Mucosa of stomach (tissue), 1 donor: Measurements from ENCODE around the gene AGFG2.
"Not testable (repeated sequence)": the region's sequence is repeated elsewhere in the genome, so short reads cannot be mapped to it uniquely, and the experiment has no call there.

Experiments used
- H3K27me3 ChIP-seq: one replicate; pipeline ENCODE4 v1.7.0; 2013; ENCODE audit warnings: mild to moderate bottlenecking, low read length; ENCODE audit not compliant: control insufficient read depth, insufficient read depth
- H3K36me3 ChIP-seq: one replicate; pipeline ENCODE4 v1.7.0; 2013; ENCODE audit warnings: low read length; ENCODE audit not compliant: control insufficient read depth, insufficient read depth
- H3K4me1 ChIP-seq: one replicate; pipeline ENCODE4 v1.7.0; 2013; ENCODE audit warnings: mild to moderate bottlenecking, low read length; ENCODE audit not compliant: control insufficient read depth, insufficient read depth
- H3K4me3 ChIP-seq: one replicate; pipeline ENCODE4 v1.7.0; 2013; ENCODE audit warnings: low read length
- H3K9ac ChIP-seq: one replicate; pipeline ENCODE4 v1.7.0; 2013; ENCODE audit warnings: mild to moderate bottlenecking, low read length, moderate library complexity
- H3K9me3 ChIP-seq: one replicate; pipeline ENCODE4 v1.7.0; 2013; ENCODE audit warnings: mild to moderate bottlenecking, low read length, moderate library complexity; ENCODE audit not compliant: control insufficient read depth
- donor health status: Pancreatic carcinoma.

The AGFG2 gene

GRCh38 chr7:100538654-100539435 lies at the start of gene AGFG2:
Gene AGFG2, plus strand, starts transcription at chr7:100539203. Its CDS starts 144 bp downstream, at chr7:100539347.
- Histone ChIP-seq H3K9me3 (no peaks in the 10 kb centered on the region), H3K9ac (peak within 1 kb of the TSS; percentile 64), H3K4me1 (peaks cover 12% of the 10 kb centered on the region), H3K36me3 (no peaks in the 10 kb centered on the region), H3K4me3 (peak within 1 kb of the TSS; percentile 41), H3K27me3 (no peaks in the 10 kb centered on the region)

GRCh38 chr7:100489824-100490223 lies 49.2 kb upstream of the AGFG2 start:
- Histone ChIP-seq H3K36me3 (no peaks in the 10 kb centered on the region), H3K27me3 (peaks cover 14% of the 10 kb centered on the region), H3K9ac (no peak overlapping the region), H3K4me1 (peaks cover 9% of the 10 kb centered on the region), H3K9me3 (no peaks in the 10 kb centered on the region), H3K4me3 (no peak overlapping the region)

GRCh38 chr7:100490483-100491191 lies 48.4 kb upstream of the AGFG2 start:
- Histone ChIP-seq H3K4me1 (peaks cover 9% of the 10 kb centered on the region), H3K9ac (no peak overlapping the region), H3K36me3 (no peaks in the 10 kb centered on the region), H3K9me3 (no peaks in the 10 kb centered on the region), H3K4me3 (no peak overlapping the region), H3K27me3 (peaks cover 14% of the 10 kb centered on the region)

GRCh38 chr7:100491192-100491578 lies 47.8 kb upstream of the AGFG2 start:
- peaks cover 14% of the 10 kb centered on the region for H3K27me3 ChIP-seq
- peaks cover 9% of the 10 kb centered on the region for H3K4me1 ChIP-seq
- no peak overlapping the region for H3K4me3 ChIP-seq
- H3K9me3 ChIP-seq: no peaks in the 10 kb centered on the region
- H3K9ac ChIP-seq: no peak overlapping the region
- H3K36me3 ChIP-seq: no peaks in the 10 kb centered on the region

- H3K4me1 ChIP-seq: peaks cover 9% of the 10 kb centered on the region
Measured at GRCh38 chr7:100492738-100493475, 46.1 kb upstream of the AGFG2 start.

GRCh38 chr7:100493476-100494264 lies 45.3 kb upstream of the AGFG2 start:
- Histone ChIP-seq H3K36me3 (no peaks in the 10 kb centered on the region), H3K9me3 (no peaks in the 10 kb centered on the region), H3K4me1 (peaks cover 9% of the 10 kb centered on the region), H3K9ac (peak overlapping the region; percentile 38), H3K4me3 (no peak overlapping the region), H3K27me3 (peaks cover 14% of the 10 kb centered on the region)

More at GRCh38 chr7:100492738-100493475, 46.1 kb upstream of the AGFG2 start:
- Histone ChIP-seq H3K4me3 (no peak overlapping the region), H3K36me3 (no peaks in the 10 kb centered on the region), H3K9ac (peak overlapping the region; percentile 38), H3K27me3 (peaks cover 14% of the 10 kb centered on the region), H3K9me3 (no peaks in the 10 kb centered on the region)

GRCh38 chr7:100496509-100496908 lies 42.5 kb upstream of the AGFG2 start:
- no peaks in the 10 kb centered on the region for H3K9me3 ChIP-seq
- H3K4me1 ChIP-seq: peaks cover 9% of the 10 kb centered on the region
- H3K4me3 ChIP-seq: no peak overlapping the region
- no peaks in the 10 kb centered on the region for H3K36me3 ChIP-seq
- peaks cover 14% of the 10 kb centered on the region for H3K27me3 ChIP-seq
- no peak overlapping the region for H3K9ac ChIP-seq

GRCh38 chr7:100500743-100501142 lies 38.3 kb upstream of the AGFG2 start:
- not testable (repeated sequence) for H3K9me3 ChIP-seq, H3K4me3 ChIP-seq, H3K4me1 ChIP-seq, H3K9ac ChIP-seq, H3K36me3 ChIP-seq, H3K27me3 ChIP-seq

GRCh38 chr7:100504031-100504430 lies 35.0 kb upstream of the AGFG2 start:
- not testable (repeated sequence) for H3K27me3 ChIP-seq, H3K4me3 ChIP-seq, H3K36me3 ChIP-seq, H3K9me3 ChIP-seq, H3K9ac ChIP-seq, H3K4me1 ChIP-seq

GRCh38 chr7:100504887-100505611 lies 34.0 kb upstream of the AGFG2 start:
- Histone ChIP-seq H3K9ac (no peak overlapping the region), H3K9me3 (no peaks in the 10 kb centered on the region), H3K36me3 (no peaks in the 10 kb centered on the region), H3K4me3 (no peak overlapping the region), H3K27me3 (no peaks in the 10 kb centered on the region), H3K4me1 (no peaks in the 10 kb centered on the region)

- H3K27me3 ChIP-seq: no peaks in the 10 kb centered on the region
- no peaks in the 10 kb centered on the region for H3K9me3 ChIP-seq
- H3K4me3 ChIP-seq: no peak overlapping the region
- no peaks in the 10 kb centered on the region for H3K36me3 ChIP-seq
- H3K4me1 ChIP-seq: no peaks in the 10 kb centered on the region
- H3K9ac ChIP-seq: no peak overlapping the region
Measured at GRCh38 chr7:100506356-100506923, 32.6 kb upstream of the AGFG2 start.
